ENCODE data around the gene MCM6.
"Not testable (repeated sequence)": the region's sequence is repeated elsewhere in the genome, so short reads cannot be mapped to it uniquely, and the experiment has no call there.

Gene MCM6

DNA sequence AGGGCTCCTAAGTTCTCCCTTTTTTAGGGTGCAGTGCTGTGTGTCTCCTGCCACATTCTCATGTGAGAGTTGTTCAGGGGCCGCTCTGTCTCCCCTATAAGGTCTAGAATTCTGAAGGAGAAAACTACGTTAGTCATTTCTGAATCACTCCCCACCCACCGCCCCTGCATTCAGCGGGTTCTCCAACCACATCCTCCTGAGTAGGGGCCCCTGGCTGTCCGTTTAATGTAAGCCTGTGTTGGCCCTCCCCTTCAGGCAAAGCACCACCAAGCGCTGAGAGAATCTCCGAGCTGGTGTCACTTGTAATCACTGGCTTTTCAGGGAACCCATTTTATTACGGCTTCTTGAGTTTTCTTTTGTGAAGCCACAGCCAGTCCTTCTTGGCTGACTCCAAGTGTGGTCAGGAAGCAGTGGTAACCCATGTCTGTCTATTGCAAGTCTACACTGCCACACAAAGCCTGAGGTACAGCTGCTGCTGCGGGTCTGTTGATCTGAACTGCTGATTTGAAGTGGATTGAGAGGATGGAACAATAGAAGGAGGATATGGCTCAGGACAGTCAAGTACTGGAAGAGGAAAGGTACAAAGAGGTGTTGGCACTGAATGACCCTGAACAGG, 56.1 kb downstream of the MCM6 start:
- no peak for DNase-seq (ENCODE audit: low read depth)

DNA sequence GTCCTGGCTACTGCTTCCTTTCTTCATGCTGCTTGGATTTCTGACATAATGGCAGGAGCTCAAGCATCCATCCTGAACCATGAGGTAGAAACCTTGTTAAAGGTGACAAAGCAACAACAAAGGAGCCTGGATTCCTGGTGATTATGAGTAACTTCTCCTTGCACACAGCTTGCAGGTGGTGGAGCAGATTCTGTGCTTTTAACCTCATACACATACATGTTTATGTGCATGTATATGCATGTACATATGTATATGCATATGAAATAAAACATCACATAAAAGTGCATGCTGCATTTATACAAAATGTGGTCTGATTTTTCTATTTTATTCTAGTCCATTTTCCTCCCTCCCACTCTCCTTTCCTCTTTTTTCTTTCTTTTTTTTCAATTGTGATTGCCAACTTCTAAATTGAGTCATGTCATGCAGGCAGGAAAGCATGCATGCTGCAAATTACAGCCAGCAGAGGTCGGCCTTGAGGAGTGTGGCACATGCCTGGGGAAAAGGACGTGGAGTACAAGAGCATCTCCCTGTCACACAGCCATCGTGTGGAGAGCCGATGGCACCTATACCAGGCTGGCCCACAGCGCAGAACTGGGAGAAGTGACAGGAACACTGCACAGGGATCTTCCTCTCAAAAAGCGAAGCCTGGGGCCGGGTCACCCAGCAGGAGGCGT, 57.2 kb downstream of the MCM6 start:
- no peak for DNase-seq (ENCODE audit: low read depth)

DNA sequence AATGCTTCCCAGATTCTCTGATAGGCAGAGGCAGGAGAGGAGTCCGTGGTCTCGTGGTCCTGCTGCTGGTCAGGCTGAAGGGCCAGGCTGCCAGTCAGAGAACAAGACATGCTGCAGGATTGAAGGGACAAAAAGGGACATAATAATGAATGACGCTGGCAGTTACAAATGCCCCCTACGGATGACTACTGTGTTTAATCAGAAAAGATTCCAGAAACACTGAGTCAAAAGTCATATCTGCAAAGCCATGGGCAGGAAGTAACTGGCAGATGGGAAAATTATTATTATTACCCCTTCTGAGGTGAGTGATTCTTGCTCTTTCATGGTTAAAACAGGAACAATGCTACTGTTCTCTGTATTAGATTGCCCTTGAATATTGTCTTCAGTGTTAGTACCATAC, 58.3 kb downstream of the MCM6 start:
- DNase-seq (ENCODE audit: low read depth), result no peak

DNA sequence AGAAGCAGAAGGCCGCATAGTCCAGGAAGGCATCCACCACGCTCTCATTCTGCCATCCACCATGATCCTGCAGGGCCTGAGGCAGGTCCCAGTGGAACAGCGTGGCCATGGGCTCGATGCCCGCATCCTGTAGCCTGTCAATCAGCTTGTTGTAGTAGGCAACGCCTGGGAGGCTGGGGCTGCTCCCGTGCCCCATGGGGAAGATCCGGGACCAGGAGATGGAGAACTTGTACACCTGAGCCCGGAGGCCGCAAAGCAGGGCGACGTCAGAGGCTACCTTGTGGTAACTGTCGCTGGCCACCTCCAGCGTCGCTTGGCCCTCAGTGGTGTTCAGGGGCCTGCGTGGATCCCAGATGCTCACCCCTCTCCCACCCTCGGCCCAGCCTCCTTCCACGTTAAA, 58.8 kb downstream of the MCM6 start:
- DNase-seq (ENCODE audit: low read depth), result no peak

DNA sequence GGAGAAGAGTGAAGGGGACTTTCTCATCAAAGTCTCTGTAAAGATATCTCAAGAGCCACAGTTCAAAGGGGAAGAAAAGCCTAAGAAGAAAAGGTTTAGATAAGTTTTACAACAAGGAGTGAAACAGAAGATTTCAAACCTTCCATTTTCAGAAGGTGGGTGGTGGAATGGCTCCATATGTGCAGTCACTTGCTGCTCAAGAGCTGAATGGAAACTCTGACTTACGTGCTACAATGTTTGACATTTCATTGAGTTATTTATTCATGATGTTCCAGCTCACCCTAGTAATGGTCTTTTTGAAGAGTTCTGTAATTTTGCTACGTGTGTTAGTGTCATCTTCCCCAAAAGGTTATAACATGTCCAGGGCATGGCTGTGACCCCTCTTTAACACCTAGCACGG, 61.0 kb downstream of the MCM6 start:
- DNase-seq (ENCODE audit: low read depth), result no peak

DNA sequence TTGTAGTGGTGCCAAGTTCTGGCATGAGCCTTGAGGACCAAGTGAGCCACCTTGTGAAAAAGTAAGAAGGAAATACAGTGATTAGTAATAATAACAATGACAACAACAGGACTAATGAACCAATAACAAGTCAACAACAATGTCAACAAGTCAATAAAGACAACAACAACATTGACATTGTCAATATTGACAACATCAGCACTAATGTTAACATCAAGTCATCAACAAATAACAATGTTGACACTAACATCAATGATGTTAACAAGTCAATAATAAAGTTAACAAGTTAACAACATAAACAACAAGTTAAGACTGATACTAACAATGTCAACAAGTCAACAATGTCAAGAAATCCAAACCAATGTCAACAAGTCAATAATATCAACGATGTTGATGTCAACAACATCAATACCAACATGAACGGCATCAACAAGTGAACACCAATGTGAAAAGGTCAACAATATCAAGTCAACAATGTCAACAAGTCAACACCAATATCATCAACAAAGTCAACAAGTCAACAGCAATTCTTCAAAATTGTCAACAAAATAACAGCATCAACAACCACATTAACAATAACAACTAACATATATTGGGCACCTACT, 63.2 kb downstream of the MCM6 start:
- DNase-seq (ENCODE audit: low read depth), result no peak

DNA sequence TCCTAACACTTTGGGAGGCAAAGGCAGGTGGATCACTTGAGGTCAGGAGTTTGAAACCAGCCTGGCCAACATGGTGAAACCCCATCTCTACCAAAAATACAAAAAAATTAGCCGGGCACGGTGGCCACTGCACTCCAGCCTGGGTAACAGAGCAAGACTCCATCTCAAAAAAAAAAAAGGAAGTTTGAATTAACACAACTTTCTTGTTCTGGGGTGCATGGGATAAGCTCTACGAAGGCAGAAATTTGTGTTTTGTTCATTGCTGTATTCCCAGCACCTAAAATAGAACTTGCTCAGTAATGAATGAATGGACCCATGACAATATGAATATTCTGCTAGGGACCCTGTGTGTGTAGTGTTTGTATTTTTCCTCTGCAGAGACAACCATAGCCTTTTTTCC, 68.4 kb downstream of the MCM6 start:
- not testable (repeated sequence) for DNase-seq (ENCODE audit: low read depth)

DNA sequence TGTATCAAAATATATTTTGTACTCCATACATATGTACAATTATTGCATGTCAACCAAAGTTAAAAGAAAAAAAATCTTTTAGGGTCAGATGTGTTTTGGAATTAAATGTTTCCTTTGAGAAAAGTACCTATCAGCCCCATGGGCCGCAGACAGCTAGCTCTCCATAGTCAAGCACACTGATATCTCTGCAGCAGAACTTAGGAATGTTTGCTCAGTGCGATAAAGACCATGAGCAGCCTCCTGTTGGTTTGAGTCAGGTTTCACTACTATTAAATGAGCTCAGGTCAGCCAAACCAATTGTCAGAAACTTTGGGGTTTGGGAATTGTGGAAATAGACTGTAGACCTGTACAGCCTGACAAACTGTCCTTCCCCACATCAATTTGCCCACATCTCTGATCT, 73.0 kb downstream of the MCM6 start:
- DNase-seq (ENCODE audit: low read depth), result no peak

DNA sequence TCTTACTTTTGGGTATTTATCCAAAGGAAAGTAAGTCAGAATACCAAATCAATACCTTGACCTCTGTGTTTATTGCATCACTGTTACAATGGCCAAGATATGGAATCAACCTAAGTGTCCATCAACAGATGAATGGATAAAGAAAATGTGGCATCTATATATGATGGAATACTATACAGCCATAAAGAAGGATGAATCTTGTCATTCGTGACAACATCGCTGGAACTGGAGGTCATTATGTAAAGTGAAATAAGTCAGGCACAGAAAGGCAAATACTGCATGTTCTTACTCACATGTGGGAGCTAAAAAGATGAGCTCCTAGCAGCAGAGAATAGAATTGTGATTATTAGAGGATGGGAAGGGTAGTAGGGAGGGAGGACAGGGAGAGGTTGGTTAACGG, 73.9 kb downstream of the MCM6 start:
- no peak for DNase-seq (ENCODE audit: low read depth)

DNA sequence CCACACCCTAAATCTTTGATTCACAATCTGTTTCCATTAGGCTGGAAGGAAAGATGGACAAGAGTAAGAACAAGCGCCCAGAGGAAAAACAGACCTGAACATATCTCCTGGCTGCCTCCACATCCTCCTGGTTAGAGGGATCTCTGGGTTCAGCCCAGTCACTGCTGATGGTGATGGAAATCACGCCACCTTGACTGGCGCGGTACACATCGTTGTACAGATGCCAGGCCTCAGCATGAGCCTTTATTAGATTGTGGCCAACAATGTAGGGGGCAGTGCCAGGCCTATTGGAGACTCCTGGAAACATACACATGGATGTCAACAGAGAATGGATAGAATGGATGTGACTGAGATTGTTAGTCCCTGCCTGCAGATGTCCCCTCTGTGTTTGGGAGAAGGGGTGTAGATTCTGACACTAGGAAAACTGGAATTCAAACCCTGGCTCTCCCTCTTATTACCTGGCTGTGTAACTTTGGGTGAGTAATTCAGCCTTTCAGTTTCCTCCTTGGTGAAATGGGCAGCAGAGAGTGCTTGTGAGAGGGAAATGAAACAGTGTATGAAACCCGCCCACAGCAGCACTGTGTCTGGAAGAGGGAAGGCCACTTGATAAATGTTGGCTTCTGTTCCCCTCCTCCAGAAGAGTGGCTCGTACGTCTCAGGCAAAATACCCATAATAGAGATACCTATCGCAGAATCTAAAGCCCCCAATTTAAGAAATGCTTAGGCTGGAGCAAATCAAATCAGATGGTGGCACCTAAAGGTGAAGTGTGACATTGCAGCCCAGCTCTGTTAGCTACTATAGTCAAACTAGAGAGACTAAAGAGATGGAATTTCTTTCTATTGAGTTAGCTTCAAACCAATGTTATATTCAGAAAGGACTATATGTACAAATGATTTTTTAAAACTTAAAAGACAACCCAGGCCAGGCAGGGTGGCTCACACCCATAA, 75.5 kb downstream of the MCM6 start:
- DNase-seq (ENCODE audit: low read depth), result no peak

DNA sequence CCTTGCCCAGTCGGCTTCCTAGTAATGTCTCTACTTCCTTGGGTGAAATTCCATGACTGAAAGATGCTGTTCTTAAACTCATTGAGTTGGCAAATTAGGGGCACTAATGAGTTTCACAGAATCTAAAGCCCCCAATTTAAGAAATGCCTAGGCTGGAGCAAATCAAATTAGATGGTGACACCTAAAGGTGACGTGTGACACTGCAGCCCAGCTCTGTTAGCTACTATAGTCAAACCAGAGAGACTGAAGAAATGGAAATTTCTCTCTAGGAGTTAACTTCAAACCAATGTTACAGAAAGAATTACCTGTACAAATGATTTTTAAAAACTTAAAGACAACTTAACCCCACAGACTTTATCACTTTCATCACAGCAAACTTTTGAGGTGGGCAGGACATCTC, 76.5 kb downstream of the MCM6 start:
- DNase-seq (ENCODE audit: low read depth), result no peak

DNA sequence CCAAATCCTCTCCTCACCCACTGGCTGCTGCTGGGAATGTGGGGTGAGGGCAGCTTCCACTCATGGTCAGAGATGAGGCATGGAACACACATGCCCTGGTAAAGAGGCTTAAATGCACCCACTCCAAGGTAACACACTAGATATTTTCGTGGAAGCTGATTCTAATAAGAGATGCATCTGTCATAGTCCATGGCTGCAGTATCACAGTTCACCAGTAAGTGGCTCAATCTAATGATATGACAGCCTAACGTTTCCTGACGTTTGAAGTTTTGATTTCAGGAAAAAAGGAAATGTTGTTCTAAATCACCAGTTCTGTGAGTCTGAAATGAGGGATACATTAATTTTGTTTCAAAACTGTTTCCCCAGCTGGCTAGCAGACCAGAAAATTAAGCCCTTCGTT, 77.5 kb downstream of the MCM6 start:
- DNase-seq (ENCODE audit: low read depth), result no peak

DNA sequence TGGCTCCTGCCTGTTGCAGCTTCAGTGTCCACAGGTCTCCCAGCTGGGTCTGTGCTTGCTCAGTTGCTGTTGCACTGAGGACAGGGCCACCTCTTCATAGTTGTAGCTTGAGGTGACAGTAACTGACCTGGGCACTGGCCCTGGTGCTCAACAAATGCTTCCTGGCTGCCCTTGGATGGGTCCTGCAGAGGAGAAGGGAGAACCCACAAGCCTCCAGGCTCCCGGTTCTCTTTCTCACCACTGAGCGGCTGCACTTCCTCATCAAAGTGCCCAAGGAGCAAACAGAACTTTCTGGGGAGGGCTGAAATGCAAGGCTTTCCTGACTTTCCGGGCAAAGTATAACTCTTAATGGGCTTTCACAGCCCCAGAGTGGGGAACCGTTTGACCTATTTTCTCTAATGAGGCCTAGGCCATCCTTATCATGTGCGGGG, 78.0 kb downstream of the MCM6 start:
- DNase-seq (ENCODE audit: low read depth), result no peak

DNA sequence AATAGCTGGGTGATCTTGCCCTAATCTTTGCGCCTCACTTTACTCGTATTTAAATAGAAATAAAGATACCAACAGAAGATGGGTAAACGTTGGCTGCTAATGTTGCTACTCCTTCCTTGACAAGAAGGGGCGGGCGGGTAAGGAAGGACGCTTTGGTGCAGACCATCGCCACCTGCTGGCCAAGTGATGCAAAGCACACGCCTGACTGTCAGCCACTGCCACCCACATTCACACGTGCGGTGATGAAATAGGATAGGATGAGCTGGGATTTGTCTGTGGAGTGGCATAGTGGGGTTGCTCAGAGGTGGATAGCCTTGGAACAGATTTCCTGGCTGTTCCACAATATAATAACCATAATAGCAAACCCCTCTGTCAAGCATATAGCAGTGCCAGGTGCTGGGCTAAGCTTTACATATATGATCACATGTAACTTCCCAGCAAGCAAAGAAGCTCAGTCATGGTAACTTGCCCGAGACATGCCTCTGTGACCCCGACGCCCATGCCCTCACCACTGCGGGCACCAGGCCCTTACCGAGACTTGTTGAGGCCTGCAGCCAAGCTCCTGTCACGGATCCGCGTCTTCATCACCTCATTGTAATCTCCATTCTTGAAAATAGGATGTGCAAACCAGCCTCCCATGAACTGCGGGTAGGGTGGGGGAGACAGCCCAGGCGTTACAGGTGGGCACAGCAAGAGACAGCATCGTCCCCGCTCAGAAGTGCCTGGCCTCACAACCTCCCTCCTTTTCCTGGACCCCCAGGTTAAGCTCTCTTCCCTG, 78.6 kb downstream of the MCM6 start:
- peak; percentile 57 for DNase-seq (ENCODE audit: low read depth)

DNA sequence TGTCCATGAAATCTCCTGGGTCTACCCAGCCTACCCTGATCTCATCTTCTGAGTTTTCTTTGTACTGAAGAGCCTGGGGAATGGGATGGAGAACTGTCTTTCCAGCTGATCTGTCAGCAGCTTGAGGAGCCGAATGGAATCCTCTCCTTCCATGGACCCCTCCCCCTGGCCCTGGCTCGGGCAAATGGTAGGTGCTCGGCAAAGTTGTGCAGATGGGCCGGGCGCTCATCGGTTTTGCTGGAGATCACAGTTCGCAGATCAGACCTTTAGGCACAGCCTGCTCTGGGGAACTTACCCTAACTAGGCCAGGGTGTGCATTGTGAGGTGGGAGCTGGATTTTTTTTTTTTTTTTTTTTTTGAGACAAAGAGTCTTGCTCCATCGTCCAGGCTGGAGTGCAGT, 79.6 kb downstream of the MCM6 start:
- no peak for DNase-seq (ENCODE audit: low read depth)

DNA sequence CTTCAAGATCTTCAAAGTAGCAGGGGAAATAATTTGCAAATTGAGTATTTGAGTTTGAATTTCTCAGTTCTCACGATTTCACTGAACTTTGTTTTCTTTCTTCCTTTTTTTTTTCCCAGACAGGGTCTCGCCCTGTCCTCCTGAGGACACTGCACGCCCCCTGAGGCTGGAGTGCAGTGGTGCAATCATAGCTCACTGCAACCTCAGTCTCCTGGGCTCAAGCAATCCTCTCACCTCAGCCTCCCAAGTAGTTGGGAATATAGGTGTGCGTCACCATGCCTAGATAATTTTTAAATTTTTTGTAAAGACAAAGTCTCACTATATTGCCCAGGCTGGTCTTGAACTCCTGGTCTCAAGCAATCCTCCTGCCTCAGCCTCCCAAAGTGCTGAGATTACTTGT, 80.6 kb downstream of the MCM6 start:
- DNase-seq (ENCODE audit: low read depth), result not testable (repeated sequence)

DNA sequence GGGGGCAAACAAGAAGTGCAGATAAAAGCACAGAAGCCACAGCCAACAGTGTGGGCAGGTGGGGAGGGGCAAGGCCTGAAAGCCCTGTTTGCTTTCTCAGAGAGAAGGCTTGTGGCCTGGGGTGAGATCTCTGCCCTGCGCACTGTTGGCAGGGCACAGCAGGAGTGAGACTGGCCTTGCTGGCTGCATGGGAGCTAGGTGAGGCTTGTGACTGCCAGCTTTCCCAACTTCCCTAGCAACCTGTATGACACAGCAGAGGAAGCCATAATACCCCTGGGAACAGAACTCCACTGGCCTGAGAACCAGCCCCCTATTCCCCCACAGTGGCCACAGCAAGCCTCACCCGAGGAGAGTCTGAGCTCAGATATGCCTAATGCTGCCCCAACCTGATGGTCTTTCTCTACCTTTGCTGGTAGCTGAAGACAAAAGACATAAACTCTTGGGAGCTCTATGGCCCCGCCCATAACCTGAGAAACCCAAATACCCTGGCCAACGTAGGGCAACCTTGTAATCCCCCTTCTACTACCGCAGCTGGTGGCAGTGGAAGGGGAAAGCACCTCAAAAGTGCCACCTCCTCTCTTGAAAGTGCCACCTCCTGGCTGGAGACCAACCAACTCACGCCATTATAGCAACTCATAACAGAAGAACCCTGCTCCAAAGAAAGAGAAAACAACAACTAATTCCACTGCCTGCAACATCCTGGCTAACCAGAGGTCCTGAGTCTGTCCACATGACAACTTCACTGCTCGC, 83.7 kb downstream of the MCM6 start:
- no peak for DNase-seq (ENCODE audit: low read depth)

DNA sequence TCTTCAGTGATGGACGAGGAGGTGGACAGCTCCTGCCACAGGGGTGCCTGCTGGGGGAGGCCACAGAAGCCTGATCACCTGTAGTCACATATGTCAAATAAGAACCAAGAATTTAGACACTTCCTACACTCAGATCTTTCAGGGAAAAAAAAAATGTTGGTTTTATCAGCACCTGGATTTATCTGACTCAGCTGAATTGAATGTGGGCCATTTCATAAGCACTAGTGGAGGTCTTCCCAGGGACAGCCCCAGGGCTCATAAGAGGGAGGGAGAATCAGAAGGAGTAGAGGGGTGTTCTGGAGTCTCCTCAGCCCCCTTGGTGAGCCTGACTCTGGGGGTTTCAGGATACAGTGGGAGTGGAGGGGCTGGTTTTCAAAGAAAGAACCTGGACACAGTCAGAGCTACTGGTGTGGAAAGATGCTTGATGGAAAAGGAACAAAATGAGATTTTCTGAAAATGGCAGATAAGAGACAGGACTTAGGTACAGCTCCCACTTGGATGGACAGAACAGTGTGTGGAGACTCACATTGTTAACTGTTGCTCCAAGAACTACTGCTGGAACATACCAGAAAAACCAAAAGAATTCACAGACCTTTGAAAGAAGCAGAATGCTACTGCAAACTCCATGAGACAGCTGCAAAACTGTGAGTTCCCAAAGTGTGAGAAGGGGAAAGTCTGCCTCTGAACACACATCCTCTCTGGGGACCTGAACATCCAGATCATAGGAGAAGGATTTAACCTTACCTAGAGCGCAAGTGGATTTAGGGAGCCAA, 84.6 kb downstream of the MCM6 start:
- no peak for DNase-seq (ENCODE audit: low read depth)

DNA sequence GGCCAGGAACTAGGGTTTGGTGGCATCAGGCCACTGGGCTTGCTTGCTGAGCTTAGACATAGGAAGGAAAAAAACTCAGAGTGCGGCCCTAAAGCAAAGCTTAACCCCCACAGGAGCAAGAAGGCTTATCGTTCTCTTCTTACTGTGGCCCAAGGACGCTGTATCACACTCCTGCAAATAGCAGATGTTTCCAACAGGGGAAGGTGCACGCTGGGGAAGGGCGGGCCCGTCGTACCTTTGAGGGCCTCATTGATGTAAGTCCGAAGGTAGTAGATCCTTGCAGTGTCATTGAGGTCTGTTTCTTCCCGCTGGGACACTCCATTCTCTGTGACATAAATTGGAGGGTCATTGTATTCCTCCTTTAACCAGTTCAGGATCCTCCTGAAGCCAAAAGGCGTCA, 85.8 kb downstream of the MCM6 start:
- DNase-seq (ENCODE audit: low read depth), result no peak

Data from T follicular helper cell (primary cell).